Measurements from ENCODE around the gene DGKH. TPM values are rescaled to one million over a fixed set of nuclear protein-coding genes. Genes with fewer than 3 reads are reported as not detected.
A peak's percentile ranks its signal among the peaks of the same experiment; 100 is the strongest.

The DGKH gene
- total and polyA plus RNA-seq, 9 of the 15 experiments (the other 6 are each of a cell fraction or from before 2014, with no cell fraction given): 0.38 to 4.4 (median 3.1) TPM

GRCh38 chr13:42275506-42275905 lies 227.1 kb downstream of the DGKH start (continued):
- TF ChIP-seq REST (IDR thresholded peaks at IDR 0.05; ENCODE audit: borderline replicate concordance): no peak
- TF ChIP-seq REST (CRISPR knock-in tag; IDR thresholded peaks at IDR 0.05; ENCODE audit: low read depth): no peak
- TF ChIP-seq, protein P1, sequence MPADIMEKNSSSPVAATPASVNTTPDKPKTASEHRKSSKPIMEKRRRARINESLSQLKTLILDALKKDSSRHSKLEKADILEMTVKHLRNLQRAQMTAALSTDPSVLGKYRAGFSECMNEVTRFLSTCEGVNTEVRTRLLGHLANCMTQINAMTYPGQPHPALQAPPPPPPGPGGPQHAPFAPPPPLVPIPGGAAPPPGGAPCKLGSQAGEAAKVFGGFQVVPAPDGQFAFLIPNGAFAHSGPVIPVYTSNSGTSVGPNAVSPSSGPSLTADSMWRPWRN (IDR thresholded peaks at IDR 0.05; ENCODE audit: low read depth): no peak
- TF ChIP-seq, protein P2, sequence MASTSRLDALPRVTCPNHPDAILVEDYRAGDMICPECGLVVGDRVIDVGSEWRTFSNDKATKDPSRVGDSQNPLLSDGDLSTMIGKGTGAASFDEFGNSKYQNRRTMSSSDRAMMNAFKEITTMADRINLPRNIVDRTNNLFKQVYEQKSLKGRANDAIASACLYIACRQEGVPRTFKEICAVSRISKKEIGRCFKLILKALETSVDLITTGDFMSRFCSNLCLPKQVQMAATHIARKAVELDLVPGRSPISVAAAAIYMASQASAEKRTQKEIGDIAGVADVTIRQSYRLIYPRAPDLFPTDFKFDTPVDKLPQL (IDR thresholded peaks at IDR 0.05; ENCODE audit: extremely low read depth, insufficient read length): no peak
- peak; percentile 37 for TF ChIP-seq PHF20 (IDR thresholded peaks at IDR 0.05; ENCODE audit: partially characterized antibody)
- 0 out of 4 replicates have a peak, but pooled peaks of 1 of the 2 experiments have one; percentile 57 for TF ChIP-seq RCOR1 (IDR thresholded peaks at IDR 0.05; ENCODE audit: borderline replicate concordance in 1 of 2, low read depth in 2 of 2, low read length in 2 of 2)
- 0 out of 4 replicates have a peak, but pooled peaks of 1 of the 2 experiments have one; percentile 4 for TF ChIP-seq HDAC1 (IDR thresholded peaks at IDR 0.05)
- peak; percentile 73; the same call in 1 of the 2 replicates for TF ChIP-seq HDAC2 (IDR thresholded peaks at IDR 0.05)
- TF ChIP-seq KDM1A (IDR thresholded peaks at IDR 0.05): peak; percentile 78 to 83
- TF ChIP-seq, protein P3, sequence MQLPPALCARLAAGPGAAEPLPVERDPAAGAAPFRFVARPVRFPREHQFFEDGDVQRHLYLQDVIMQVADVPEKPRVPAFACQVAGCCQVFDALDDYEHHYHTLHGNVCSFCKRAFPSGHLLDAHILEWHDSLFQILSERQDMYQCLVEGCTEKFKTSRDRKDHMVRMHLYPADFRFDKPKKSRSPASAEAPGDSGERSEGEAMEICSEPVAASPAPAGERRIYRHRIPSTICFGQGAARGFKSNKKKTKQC (CRISPR knock-in tag; IDR thresholded peaks at IDR 0.05): no peak
- TF ChIP-seq SMARCA5 (IDR thresholded peaks at IDR 0.05): peak; percentile 48; the same call in 1 of the 2 replicates
- no peak for TF ChIP-seq SRSF9 (IDR thresholded peaks at IDR 0.05; ENCODE audit: borderline replicate concordance, low read depth, low read length)
- no peak for TF ChIP-seq MYBL2 (IDR thresholded peaks at IDR 0.05; ENCODE audit: low read depth)
- no peak for TF ChIP-seq MYBL2 (CRISPR knock-in tag; IDR thresholded peaks at IDR 0.05; ENCODE audit: borderline replicate concordance)
- TF ChIP-seq, protein P4, sequence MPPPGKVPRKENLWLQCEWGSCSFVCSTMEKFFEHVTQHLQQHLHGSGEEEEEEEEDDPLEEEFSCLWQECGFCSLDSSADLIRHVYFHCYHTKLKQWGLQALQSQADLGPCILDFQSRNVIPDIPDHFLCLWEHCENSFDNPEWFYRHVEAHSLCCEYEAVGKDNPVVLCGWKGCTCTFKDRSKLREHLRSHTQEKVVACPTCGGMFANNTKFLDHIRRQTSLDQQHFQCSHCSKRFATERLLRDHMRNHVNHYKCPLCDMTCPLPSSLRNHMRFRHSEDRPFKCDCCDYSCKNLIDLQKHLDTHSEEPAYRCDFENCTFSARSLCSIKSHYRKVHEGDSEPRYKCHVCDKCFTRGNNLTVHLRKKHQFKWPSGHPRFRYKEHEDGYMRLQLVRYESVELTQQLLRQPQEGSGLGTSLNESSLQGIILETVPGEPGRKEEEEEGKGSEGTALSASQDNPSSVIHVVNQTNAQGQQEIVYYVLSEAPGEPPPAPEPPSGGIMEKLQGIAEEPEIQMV (tag; conservative IDR thresholded peaks at IDR 0.05; ENCODE audit: low read depth): no peak

Measured in K562 (cell line).